Right atrium auricular region (tissue), 2 donors: ENCODE measurements around the gene POU3F2. TPM values are rescaled to one million over a fixed set of nuclear protein-coding genes. Genes with fewer than 3 reads are reported as not detected.

Experiments
- DNase-seq: peaks from one replicate; pipeline ENCODE4 v3.0.0-alpha.2; 2019; ENCODE audit warnings: low spot score
- H3K27ac ChIP-seq, 2 donors: fragments of 200-600 bp; sonication (generic); 1 replicate in 1 of 2; 2 replicates in 1 of 2; pipeline ENCODE4 v1.5.1; 2016 to 2019
- H3K27me3 ChIP-seq, 2 donors: fragments of 200-600 bp; sonication (generic); one replicate each; pipeline versions ENCODE4 v1.5.1 to v1.6.0; 2017 to 2019
- H3K36me3 ChIP-seq: fragments of 200-600 bp; sonication (generic); one replicate; pipeline ENCODE4 v1.5.1; 2016
- H3K4me1 ChIP-seq, 2 donors: fragments of 200-600 bp; sonication (generic); one replicate each; pipeline versions ENCODE4 v1.5.1 to v1.6.0; 2017 to 2019
- H3K4me3 ChIP-seq, 2 donors: fragments of 200-600 bp; sonication (generic); 1 replicate in 1 of 2; 2 replicates in 1 of 2; pipeline ENCODE4 v1.5.1; 2017 to 2019; ENCODE audit warnings: mild to moderate bottlenecking in 1 of 2, moderate library complexity in 1 of 2
- H3K9me3 ChIP-seq, 2 donors: fragments of 200-600 bp; sonication (generic); one replicate each; pipeline ENCODE4 v1.5.1; 2019
- total RNA-seq, 2 donors: library from RNA; depleted of rRNA; stranded (reverse); fragments of >200 nt; gene quantifications; one replicate each; pipeline ENCODE4 v1.1.0, GENCODE V29; 2016
- TF ChIP-seq, protein P1 (sequence below), 2 donors: fragments of 200-600 bp; sonication (generic); IDR thresholded peaks; one replicate each; pipeline ENCODE4 v1.5.1; 2019; ENCODE audit warnings: antibody characterized with exemption in 2 of 2

POU3F2 gene
- total RNA-seq, 2 donors from 2014 or later: not detected

DNA sequence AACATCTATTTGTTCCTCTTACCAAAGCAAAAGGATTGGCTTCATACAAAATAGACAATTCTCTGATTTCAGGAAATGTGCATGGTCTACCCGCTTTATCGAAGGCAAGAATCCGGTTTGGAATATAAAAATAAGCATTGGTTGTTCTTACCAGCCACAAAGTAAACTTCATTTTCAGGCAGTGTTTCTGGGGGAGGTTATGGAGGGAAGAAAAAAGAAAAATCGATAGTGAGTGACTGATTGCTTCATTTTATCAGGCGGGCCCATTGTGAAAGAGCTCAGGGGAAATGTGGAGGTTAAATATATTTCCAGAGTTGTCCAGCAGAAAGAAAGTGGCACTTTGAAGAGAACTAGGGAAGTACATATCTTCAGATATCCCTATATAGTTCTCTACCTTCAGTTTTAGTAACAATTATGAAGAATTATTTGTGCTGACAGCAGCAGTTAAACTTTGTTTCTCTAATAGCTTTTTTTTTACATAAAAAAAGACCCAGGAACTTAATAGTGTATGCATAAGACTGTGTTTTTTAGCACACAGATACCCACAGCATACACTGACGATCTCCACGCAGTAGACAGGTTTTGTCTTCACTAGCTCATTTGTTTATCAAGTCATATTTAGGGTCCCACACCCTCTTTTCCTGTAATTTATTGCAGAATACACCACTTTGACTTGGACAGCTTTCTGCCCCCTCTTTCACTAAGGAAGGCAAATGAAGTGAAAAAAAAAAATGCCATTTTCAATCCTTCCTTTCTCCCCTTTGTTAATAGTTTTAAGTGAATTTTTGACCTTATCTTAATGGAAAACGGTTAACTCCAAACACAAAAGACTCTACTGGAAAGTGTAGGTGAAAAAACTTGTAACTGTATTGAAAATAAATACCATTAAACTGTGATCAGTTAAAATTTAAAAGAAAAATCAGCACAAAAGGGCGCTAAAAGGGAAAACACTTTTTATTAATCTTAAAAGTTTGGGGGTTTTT lies 2.9 kb downstream of the POU3F2 start:
- Histone ChIP-seq H3K9me3 (no peaks in the 10 kb centered on the region), H3K36me3 (no peaks in the 10 kb centered on the region), H3K4me3 (no peak overlapping the region), H3K4me1 (peaks cover 0 to 38% of the 10 kb centered on the region in 2 donors), H3K27me3 (peaks cover 59 to 61% of the 10 kb centered on the region in 2 donors), H3K27ac (no peak overlapping the region)
- TF ChIP-seq, protein P1, sequence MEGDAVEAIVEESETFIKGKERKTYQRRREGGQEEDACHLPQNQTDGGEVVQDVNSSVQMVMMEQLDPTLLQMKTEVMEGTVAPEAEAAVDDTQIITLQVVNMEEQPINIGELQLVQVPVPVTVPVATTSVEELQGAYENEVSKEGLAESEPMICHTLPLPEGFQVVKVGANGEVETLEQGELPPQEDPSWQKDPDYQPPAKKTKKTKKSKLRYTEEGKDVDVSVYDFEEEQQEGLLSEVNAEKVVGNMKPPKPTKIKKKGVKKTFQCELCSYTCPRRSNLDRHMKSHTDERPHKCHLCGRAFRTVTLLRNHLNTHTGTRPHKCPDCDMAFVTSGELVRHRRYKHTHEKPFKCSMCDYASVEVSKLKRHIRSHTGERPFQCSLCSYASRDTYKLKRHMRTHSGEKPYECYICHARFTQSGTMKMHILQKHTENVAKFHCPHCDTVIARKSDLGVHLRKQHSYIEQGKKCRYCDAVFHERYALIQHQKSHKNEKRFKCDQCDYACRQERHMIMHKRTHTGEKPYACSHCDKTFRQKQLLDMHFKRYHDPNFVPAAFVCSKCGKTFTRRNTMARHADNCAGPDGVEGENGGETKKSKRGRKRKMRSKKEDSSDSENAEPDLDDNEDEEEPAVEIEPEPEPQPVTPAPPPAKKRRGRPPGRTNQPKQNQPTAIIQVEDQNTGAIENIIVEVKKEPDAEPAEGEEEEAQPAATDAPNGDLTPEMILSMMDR (IDR thresholded peaks at IDR 0.05): no peak
- no peak for DNase-seq

DNA sequence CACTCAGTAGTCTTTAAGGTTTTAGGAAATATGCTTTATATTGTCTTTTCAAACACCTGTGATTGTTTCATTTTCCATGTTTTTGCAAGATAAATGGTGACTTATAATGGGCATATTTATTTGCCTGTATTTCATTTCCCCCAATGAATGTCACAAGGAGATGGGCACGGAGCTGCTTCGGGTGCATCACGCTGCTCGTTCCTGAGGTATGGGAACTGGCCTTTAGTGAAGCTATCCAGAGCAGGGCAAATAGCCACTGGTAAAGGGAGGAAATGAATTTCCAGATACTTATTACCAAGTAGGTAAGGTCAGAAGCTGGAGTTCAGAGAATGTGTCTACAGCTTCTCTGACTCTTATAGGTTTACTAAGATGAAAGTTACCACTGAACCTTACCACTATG lies 3.7 kb downstream of the POU3F2 start:
- peaks cover 63 to 64% of the 10 kb centered on the region in 2 donors for H3K27me3 ChIP-seq
- TF ChIP-seq, protein P1 (IDR thresholded peaks at IDR 0.05): no peak
- no peak for DNase-seq
- no peaks in the 10 kb centered on the region for H3K9me3 ChIP-seq
- no peak overlapping the region for H3K4me3 ChIP-seq
- H3K27ac ChIP-seq: no peak overlapping the region
- H3K4me1 ChIP-seq: peaks cover 0 to 30% of the 10 kb centered on the region in 2 donors
- no peaks in the 10 kb centered on the region for H3K36me3 ChIP-seq

DNA sequence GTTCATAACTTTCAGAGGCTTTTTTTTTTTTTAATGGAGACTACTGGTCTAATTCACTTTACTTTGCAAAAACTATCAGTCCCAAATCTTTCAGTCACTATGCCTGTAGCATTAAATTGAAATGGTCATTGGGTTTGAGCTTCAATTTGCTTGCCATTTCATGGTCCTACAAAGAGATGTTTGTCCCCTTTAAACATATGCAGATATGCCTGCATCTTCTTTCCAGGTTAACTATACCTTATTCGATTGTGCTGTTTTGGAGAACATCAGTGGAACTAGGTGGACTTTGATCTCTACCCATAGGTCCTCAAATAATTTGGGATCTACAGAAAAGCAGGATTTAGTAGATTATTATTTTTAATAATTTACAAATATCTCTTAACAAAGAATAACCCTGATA lies 4.6 kb downstream of the POU3F2 start:
- Histone ChIP-seq H3K9me3 (no peaks in the 10 kb centered on the region), H3K4me1 (peaks cover 0 to 30% of the 10 kb centered on the region in 2 donors), H3K27ac (no peak overlapping the region), H3K27me3 (peaks cover 64 to 72% of the 10 kb centered on the region in 2 donors), H3K36me3 (no peaks in the 10 kb centered on the region), H3K4me3 (no peak overlapping the region)
- no peak for DNase-seq
- TF ChIP-seq, protein P1 (IDR thresholded peaks at IDR 0.05): no peak

DNA sequence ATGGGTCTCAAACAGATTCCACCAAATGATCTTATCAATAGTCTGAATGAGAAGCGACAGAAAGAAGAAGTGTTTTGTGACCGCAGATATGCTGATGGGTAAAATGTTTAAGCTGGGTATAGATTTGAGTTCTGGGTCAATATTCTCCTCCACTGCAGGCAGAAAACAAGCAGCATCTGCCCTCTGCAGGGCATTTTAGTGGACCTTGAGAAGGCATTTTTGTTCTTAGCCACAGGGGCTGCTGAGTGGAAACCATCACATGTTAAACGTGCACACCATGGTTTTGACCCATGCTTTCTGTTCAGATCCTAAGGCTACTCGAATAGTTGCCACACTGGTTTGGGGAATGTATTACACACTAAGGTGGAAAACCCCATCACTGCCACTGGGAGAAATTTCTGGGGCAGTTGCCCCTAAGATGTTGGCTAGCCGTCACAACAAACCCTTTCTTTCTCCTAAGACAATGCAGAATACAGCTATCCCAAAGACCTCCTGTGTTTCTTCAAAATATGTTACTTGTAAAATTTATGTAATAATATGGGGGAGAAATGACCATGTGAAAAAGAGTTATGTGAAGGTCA lies 5.5 kb downstream of the POU3F2 start:
- no peak overlapping the region for H3K4me3 ChIP-seq
- H3K9me3 ChIP-seq: no peaks in the 10 kb centered on the region
- no peaks in the 10 kb centered on the region for H3K36me3 ChIP-seq
- H3K4me1 ChIP-seq: peaks cover 0 to 30% of the 10 kb centered on the region in 2 donors
- peaks cover 73 to 81% of the 10 kb centered on the region in 2 donors for H3K27me3 ChIP-seq
- no peak overlapping the region for H3K27ac ChIP-seq
- DNase-seq: no peak
- TF ChIP-seq, protein P1 (IDR thresholded peaks at IDR 0.05): no peak

DNA sequence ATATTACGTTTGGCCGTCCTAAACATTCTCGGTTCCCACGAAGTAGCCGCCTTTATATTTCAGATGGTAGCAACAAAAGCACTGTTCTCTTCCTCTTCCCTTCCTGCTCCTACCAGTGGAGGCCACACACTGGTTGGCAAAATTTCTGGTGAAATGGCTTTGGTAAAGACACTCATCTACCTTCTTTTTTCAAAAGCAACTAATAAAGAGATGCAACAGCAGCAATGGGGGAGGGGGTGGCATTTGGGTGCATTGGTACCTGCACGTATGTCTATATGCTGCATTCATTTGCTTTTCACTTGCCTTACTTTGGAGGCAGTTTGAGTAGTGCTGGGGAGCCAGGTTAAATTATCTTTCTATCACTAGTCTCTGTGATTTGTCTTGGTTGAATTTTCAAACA lies 6.0 kb downstream of the POU3F2 start:
- Histone ChIP-seq H3K36me3 (no peaks in the 10 kb centered on the region), H3K4me3 (no peak overlapping the region), H3K4me1 (peaks cover 0 to 31% of the 10 kb centered on the region in 2 donors), H3K27ac (no peak overlapping the region), H3K9me3 (no peaks in the 10 kb centered on the region), H3K27me3 (peaks cover 73 to 81% of the 10 kb centered on the region in 2 donors)
- DNase-seq: no peak
- TF ChIP-seq, protein P1 (IDR thresholded peaks at IDR 0.05): no peak
